Measurements from ENCODE around the gene ELFN1.

ELFN1 gene

DNA sequence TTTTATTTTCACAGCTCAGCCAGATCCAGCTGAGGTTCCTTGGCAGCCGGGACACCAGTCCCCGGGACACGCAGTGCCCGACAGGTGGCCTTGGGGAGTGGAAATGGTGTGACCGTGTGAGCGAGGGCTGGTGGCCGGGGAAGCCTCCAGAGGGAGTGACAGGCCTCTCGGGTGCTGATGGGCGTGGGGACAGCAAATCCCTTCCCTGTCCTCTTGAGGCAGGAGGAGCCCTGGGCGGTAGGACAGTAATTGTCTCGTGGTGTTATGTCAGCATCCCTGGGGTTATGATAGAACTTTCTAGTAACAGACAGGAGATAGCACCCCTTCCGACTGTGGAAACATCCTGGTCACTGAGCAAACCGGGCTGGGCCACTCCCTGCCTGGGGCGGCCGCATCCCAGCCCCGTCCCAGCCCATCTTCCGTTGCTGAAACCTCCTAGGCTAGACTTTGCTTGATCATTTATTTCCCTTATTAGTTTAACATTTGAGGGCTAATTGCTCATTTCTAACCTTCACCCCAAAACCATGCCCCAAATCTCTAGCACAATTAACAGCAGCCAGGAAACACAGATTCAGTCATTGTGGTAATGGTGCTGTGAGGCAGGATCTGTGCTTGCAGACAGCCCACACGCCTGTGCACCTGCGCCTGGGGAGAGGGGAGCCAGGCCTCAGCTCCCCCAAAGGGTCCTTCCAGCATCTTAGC is 63.3 kb downstream of the ELFN1 start:
- Histone ChIP-seq H3K27ac (ENCODE audit: low read depth, low read length) (no peak overlapping the region), H3K4me3 (ENCODE audit: low read depth, low read length) (no peak overlapping the region), H2AFZ (ENCODE audit: low read length, unreplicated experiment) (no peak overlapping the region), H3K4me1 (ENCODE audit: control insufficient read depth, insufficient read depth, low read length, unreplicated experiment) (no peaks in the 10 kb centered on the region), H3K27me3 (ENCODE audit: insufficient read depth, low read length) (peaks cover 45% of the 10 kb centered on the region), H3K79me2 (ENCODE audit: control insufficient read depth, insufficient read depth, low read length, unreplicated experiment) (no peaks in the 10 kb centered on the region), H3K36me3 (ENCODE audit: insufficient read depth, low read length) (no peaks in the 10 kb centered on the region)

DNA sequence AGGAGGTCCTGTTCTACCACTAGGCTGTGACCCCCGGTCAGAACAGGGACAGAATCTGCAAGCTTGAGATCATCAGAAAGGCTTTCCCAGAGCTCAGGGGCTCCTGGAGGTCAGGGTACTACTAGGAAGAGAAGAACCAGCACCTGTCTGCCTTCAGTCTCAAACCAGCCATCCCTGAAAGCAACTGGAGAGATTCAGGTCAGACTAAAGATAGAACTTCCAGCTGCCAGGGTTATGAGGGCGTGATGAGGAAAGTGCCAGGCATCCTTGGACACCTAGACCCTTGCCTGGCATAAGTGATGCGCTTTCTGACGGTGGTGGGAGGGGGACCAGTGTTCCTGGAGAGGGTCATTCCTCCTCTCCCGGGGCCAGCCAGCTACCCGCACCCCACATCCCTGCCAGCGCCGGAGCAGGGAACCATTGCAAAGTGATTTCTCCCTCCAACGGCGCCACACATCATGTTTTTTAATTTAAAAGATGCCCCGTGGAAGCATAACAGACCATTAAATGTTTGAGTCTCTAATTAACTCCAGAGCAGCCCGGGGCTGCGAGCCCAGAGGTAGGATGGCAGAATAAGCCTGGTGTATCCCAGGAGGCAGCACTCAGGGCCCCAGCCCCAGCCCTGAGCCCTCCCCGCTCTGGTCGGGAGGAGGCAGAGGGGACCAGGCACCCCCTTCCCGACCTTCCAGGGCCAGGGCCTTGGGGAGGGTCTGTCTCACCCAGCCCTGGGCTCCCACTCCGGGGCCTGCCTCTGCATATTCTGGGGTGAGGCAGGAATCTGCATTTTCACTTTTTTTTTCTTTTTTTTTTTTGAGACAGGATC is 64.0 kb downstream of the ELFN1 start:
- H3K4me1 ChIP-seq (ENCODE audit: control insufficient read depth, insufficient read depth, low read length, unreplicated experiment) = no peaks in the 10 kb centered on the region
- no peak overlapping the region for H2AFZ ChIP-seq (ENCODE audit: low read length, unreplicated experiment)
- no peaks in the 10 kb centered on the region for H3K36me3 ChIP-seq (ENCODE audit: insufficient read depth, low read length)
- no peak overlapping the region for H3K4me3 ChIP-seq (ENCODE audit: low read depth, low read length)
- H3K27me3 ChIP-seq (ENCODE audit: insufficient read depth, low read length) = peaks cover 45% of the 10 kb centered on the region
- no peaks in the 10 kb centered on the region for H3K79me2 ChIP-seq (ENCODE audit: control insufficient read depth, insufficient read depth, low read length, unreplicated experiment)
- H3K27ac ChIP-seq (ENCODE audit: low read depth, low read length) = no peak overlapping the region

DNA sequence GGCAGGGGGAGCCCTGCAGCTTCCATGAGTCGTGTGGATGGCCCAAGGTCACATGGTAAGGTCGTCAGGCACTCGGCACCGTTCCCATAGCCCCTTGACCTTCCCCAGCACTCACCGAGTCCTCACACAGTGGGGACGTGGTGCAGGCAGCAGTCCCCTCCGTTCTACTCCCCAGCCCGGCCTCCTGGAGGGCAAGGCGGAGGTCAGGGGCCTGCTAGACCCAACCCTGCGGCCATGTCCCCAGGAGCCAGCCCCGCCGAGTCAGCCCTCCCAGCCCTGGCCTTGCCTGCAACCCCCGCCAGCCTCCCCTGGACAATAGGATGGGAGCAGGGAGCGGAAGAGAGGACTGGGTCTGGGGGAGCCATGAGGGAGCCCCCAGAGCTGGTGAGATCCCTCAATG is 65.2 kb downstream of the ELFN1 start:
- H3K27ac ChIP-seq (ENCODE audit: low read depth, low read length) = no peak overlapping the region
- no peaks in the 10 kb centered on the region for H3K79me2 ChIP-seq (ENCODE audit: control insufficient read depth, insufficient read depth, low read length, unreplicated experiment)
- no peaks in the 10 kb centered on the region for H3K4me1 ChIP-seq (ENCODE audit: control insufficient read depth, insufficient read depth, low read length, unreplicated experiment)
- peaks cover 43% of the 10 kb centered on the region for H3K27me3 ChIP-seq (ENCODE audit: insufficient read depth, low read length)
- no peak overlapping the region for H3K4me3 ChIP-seq (ENCODE audit: low read depth, low read length)
- H2AFZ ChIP-seq (ENCODE audit: low read length, unreplicated experiment) = no peak overlapping the region
- H3K36me3 ChIP-seq (ENCODE audit: insufficient read depth, low read length) = no peaks in the 10 kb centered on the region

- no peak overlapping the region for H3K4me3 ChIP-seq (ENCODE audit: low read depth, low read length)
- H3K36me3 ChIP-seq (ENCODE audit: insufficient read depth, low read length) = no peaks in the 10 kb centered on the region
- peaks cover 36% of the 10 kb centered on the region for H3K27me3 ChIP-seq (ENCODE audit: insufficient read depth, low read length)
- H3K27ac ChIP-seq (ENCODE audit: low read depth, low read length) = no peak overlapping the region
- no peaks in the 10 kb centered on the region for H3K79me2 ChIP-seq (ENCODE audit: control insufficient read depth, insufficient read depth, low read length, unreplicated experiment)
- no peaks in the 10 kb centered on the region for H3K4me1 ChIP-seq (ENCODE audit: control insufficient read depth, insufficient read depth, low read length, unreplicated experiment)
- H2AFZ ChIP-seq (ENCODE audit: low read length, unreplicated experiment) = no peak overlapping the region
These were observed 65.9 kb downstream of the ELFN1 start for GRCh38 chr7:1735806-1736483.

DNA sequence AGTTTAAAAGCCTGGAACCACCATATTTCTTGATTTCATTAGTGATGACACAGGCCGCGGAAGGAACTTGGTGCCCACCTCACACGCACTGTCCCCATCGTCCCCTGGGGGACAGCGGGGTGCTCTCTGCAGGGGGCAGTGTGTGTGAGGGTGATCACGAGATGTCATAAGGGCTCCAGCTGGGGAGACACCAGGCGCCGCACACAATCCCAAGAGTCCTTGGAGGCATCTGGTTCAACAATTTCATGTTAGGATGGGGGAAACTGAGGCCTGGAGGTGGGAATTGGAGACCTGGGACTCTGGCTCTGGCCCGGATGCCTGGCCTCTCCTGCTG is 66.4 kb downstream of the ELFN1 start:
- H3K4me1 ChIP-seq (ENCODE audit: control insufficient read depth, insufficient read depth, low read length, unreplicated experiment) = no peaks in the 10 kb centered on the region
- H3K36me3 ChIP-seq (ENCODE audit: insufficient read depth, low read length) = no peaks in the 10 kb centered on the region
- peaks cover 32% of the 10 kb centered on the region for H3K27me3 ChIP-seq (ENCODE audit: insufficient read depth, low read length)
- no peaks in the 10 kb centered on the region for H3K79me2 ChIP-seq (ENCODE audit: control insufficient read depth, insufficient read depth, low read length, unreplicated experiment)
- no peak overlapping the region for H2AFZ ChIP-seq (ENCODE audit: low read length, unreplicated experiment)
- H3K4me3 ChIP-seq (ENCODE audit: low read depth, low read length) = no peak overlapping the region
- H3K27ac ChIP-seq (ENCODE audit: low read depth, low read length) = no peak overlapping the region

DNA sequence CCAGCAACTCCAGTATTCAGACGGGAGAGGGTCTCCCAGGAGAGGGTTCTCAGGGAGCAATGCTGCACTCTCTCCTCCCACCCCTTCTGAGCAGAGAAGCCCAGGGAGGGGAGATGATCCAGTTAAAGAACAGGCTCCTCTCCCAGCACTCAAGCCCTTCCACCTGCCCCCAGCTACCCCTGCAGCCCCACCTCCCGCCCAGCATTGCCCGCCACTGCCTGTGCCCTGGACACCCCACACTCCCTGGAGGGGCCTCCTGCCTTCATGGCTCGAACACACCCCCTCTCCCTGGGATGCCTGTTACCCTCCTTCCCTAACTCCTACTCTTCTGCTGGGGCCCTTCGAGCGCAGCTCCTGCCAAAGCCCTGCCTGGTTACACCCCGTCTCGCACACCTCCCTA is 66.8 kb downstream of the ELFN1 start:
- Histone ChIP-seq H3K79me2 (ENCODE audit: control insufficient read depth, insufficient read depth, low read length, unreplicated experiment) (no peaks in the 10 kb centered on the region), H3K27ac (ENCODE audit: low read depth, low read length) (no peak overlapping the region), H3K4me3 (ENCODE audit: low read depth, low read length) (no peak overlapping the region), H3K36me3 (ENCODE audit: insufficient read depth, low read length) (no peaks in the 10 kb centered on the region), H2AFZ (ENCODE audit: low read length, unreplicated experiment) (no peak overlapping the region), H3K27me3 (ENCODE audit: insufficient read depth, low read length) (peaks cover 32% of the 10 kb centered on the region), H3K4me1 (ENCODE audit: control insufficient read depth, insufficient read depth, low read length, unreplicated experiment) (no peaks in the 10 kb centered on the region)

DNA sequence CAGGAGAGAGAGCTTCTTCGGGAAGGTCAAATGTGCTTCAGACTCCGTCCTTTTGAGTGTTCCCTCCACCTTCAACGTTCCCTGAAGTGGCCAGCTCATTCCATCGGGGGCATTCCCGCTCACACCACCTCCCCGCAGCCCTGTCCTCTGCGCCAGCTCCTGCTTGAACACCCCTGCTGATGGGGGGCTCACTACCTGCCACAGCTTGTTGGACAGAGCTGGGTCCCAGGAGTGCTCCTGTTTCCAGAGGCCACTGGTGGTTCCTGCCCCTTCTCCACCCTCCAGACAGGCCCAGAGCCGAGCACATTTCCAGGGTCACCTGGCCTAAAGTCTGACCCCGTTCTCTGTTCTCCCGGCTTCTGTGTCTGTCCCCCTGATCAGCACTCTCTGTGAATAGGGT is 67.4 kb downstream of the ELFN1 start:
- no peaks in the 10 kb centered on the region for H3K79me2 ChIP-seq (ENCODE audit: control insufficient read depth, insufficient read depth, low read length, unreplicated experiment)

GRCh38 chr7:1737956-1738355 is 67.9 kb downstream of the ELFN1 start:
- no peak overlapping the region for H3K4me3 ChIP-seq (ENCODE audit: low read depth, low read length)
- H3K4me1 ChIP-seq (ENCODE audit: control insufficient read depth, insufficient read depth, low read length, unreplicated experiment) = no peaks in the 10 kb centered on the region
- H3K36me3 ChIP-seq (ENCODE audit: insufficient read depth, low read length) = no peaks in the 10 kb centered on the region
- H3K79me2 ChIP-seq (ENCODE audit: control insufficient read depth, insufficient read depth, low read length, unreplicated experiment) = no peaks in the 10 kb centered on the region
- no peak overlapping the region for H3K27ac ChIP-seq (ENCODE audit: low read depth, low read length)
- peaks cover 23% of the 10 kb centered on the region for H3K27me3 ChIP-seq (ENCODE audit: insufficient read depth, low read length)
- H2AFZ ChIP-seq (ENCODE audit: low read length, unreplicated experiment) = no peak overlapping the region

More for the DNA sequence above, 67.4 kb downstream of the ELFN1 start:
- Histone ChIP-seq H3K27me3 (ENCODE audit: insufficient read depth, low read length) (peaks cover 26% of the 10 kb centered on the region), H2AFZ (ENCODE audit: low read length, unreplicated experiment) (no peak overlapping the region), H3K4me1 (ENCODE audit: control insufficient read depth, insufficient read depth, low read length, unreplicated experiment) (no peaks in the 10 kb centered on the region), H3K27ac (ENCODE audit: low read depth, low read length) (no peak overlapping the region), H3K4me3 (ENCODE audit: low read depth, low read length) (no peak overlapping the region), H3K36me3 (ENCODE audit: insufficient read depth, low read length) (no peaks in the 10 kb centered on the region)

- Histone ChIP-seq H3K27ac (ENCODE audit: low read depth, low read length) (no peak overlapping the region), H3K4me1 (ENCODE audit: control insufficient read depth, insufficient read depth, low read length, unreplicated experiment) (no peaks in the 10 kb centered on the region), H2AFZ (ENCODE audit: low read length, unreplicated experiment) (no peak overlapping the region), H3K36me3 (ENCODE audit: insufficient read depth, low read length) (no peaks in the 10 kb centered on the region), H3K27me3 (ENCODE audit: insufficient read depth, low read length) (peaks cover 18% of the 10 kb centered on the region), H3K79me2 (ENCODE audit: control insufficient read depth, insufficient read depth, low read length, unreplicated experiment) (no peaks in the 10 kb centered on the region), H3K4me3 (ENCODE audit: low read depth, low read length) (no peak overlapping the region)
These were observed 68.4 kb downstream of the ELFN1 start for GRCh38 chr7:1738511-1738910.

GRCh38 chr7:1738956-1739355 is 68.9 kb downstream of the ELFN1 start:
- H3K4me3 ChIP-seq (ENCODE audit: low read depth, low read length) = no peak overlapping the region
- no peaks in the 10 kb centered on the region for H3K79me2 ChIP-seq (ENCODE audit: control insufficient read depth, insufficient read depth, low read length, unreplicated experiment)
- no peak overlapping the region for H2AFZ ChIP-seq (ENCODE audit: low read length, unreplicated experiment)
- H3K36me3 ChIP-seq (ENCODE audit: insufficient read depth, low read length) = no peaks in the 10 kb centered on the region
- H3K27ac ChIP-seq (ENCODE audit: low read depth, low read length) = no peak overlapping the region
- no peaks in the 10 kb centered on the region for H3K4me1 ChIP-seq (ENCODE audit: control insufficient read depth, insufficient read depth, low read length, unreplicated experiment)
- peaks cover 14% of the 10 kb centered on the region for H3K27me3 ChIP-seq (ENCODE audit: insufficient read depth, low read length)
